Left ventricle myocardium inferior (tissue), 1 donor: ENCODE measurements around the gene RPS3. TPM values are rescaled to one million over a fixed set of nuclear protein-coding genes. Genes with fewer than 3 reads are reported as not detected.

Source experiments
- DNase-seq: peaks from one replicate; pipeline ENCODE4 v3.0.0-alpha.2; 2020
- H3K27ac ChIP-seq: fragments of 200-600 bp; replicated peaks from 2 replicates; pipeline ENCODE4 v1.8.0; 2021
- H3K27me3 ChIP-seq: fragments of 200-600 bp; 2 replicates; pipeline ENCODE4 v1.8.0; 2021; ENCODE audit warnings: low read depth
- H3K36me3 ChIP-seq: fragments of 200-600 bp; 2 replicates; pipeline ENCODE4 v1.8.0; 2021
- H3K4me1 ChIP-seq: fragments of 200-600 bp; 2 replicates; pipeline ENCODE4 v1.8.0; 2021
- H3K4me3 ChIP-seq: fragments of 200-600 bp; 2 replicates; pipeline ENCODE4 v1.8.0; 2021; ENCODE audit warnings: mild to moderate bottlenecking, moderate library complexity
- H3K9me3 ChIP-seq: fragments of 200-600 bp; replicated peaks from 2 replicates; pipeline ENCODE4 v1.8.0; 2021
- CTCF ChIP-seq: fragments of 200-600 bp; IDR thresholded peaks from 2 replicates; pipeline ENCODE4 v1.8.0; 2021; ENCODE audit warnings: antibody characterized with exemption, mild to moderate bottlenecking, borderline replicate concordance
- intact Hi-C: fragments of 100-400 bp; cut with micrococcal nuclease; formaldehyde crosslinking; loops from one replicate; pipeline ENCODE4 v1.11.0; 2022
- total RNA-seq: library from RNA; stranded (reverse); fragmentation: NEBNext Ultra II Directional; extraction: Animal tissue kit (Norgen Biotek cat#: 25700); gene quantifications from one replicate; pipeline ENCODE4 v1.2.1, GENCODE V29; 2021
- donor health status: DM: no; HTN: yes; CAD: no; lungs with severe emphysema.

The RPS3 gene
- total RNA-seq, 1 donor from 2014 or later: 864 TPM

- Histone ChIP-seq H3K27me3 (no peaks in the 10 kb centered on the region), H3K36me3 (no peaks in the 10 kb centered on the region), H3K27ac (no peak overlapping the region), H3K9me3 (no peaks in the 10 kb centered on the region), H3K4me3 (no peak overlapping the region), H3K4me1 (peaks cover 11% of the 10 kb centered on the region)
- no peak for DNase-seq
- TF ChIP-seq CTCF: no peak
- intact Hi-C loops: loop anchor here (5.0 kb wide), 1 partner anchor 60 kb away; no protein-coding TSS in a partner anchor
Observed at GRCh38 chr11:75386942-75387630, 12.2 kb upstream of the RPS3 start.

- no peaks in the 10 kb centered on the region for H3K9me3 ChIP-seq
- no peak for TF ChIP-seq CTCF
- peaks cover 11% of the 10 kb centered on the region for H3K4me1 ChIP-seq
- H3K36me3 ChIP-seq: no peaks in the 10 kb centered on the region
- no peaks in the 10 kb centered on the region for H3K27me3 ChIP-seq
- DNase-seq: no peak
- intact Hi-C loops: loop anchor here (5.0 kb wide), 1 partner anchor 61 kb away; no protein-coding TSS in a partner anchor
- H3K4me3 ChIP-seq: no peak overlapping the region
- no peak overlapping the region for H3K27ac ChIP-seq
Observed at GRCh38 chr11:75387736-75388294, 11.5 kb upstream of the RPS3 start.

- no peaks in the 10 kb centered on the region for H3K27me3 ChIP-seq
- peak; percentile 86 for TF ChIP-seq CTCF
- peak; percentile 54 for DNase-seq
- peaks cover 11% of the 10 kb centered on the region for H3K4me1 ChIP-seq
- no peak overlapping the region for H3K4me3 ChIP-seq
- H3K9me3 ChIP-seq: no peaks in the 10 kb centered on the region
- H3K27ac ChIP-seq: peak overlapping the region; percentile 15
- no peaks in the 10 kb centered on the region for H3K36me3 ChIP-seq
- intact Hi-C loops: loop anchor here (5.0 kb wide), 1 partner anchor 61 kb away; no protein-coding TSS in a partner anchor
Observed at GRCh38 chr11:75388386-75389275, 10.7 kb upstream of the RPS3 start.

GRCh38 chr11:75389276-75389605 lies 10.1 kb upstream of the RPS3 start:
- intact Hi-C loops: loop anchor here (5.0 kb wide), 1 partner anchor 62 kb away; no protein-coding TSS in a partner anchor
- H3K27me3 ChIP-seq: no peaks in the 10 kb centered on the region
- peaks cover 11% of the 10 kb centered on the region for H3K4me1 ChIP-seq
- H3K27ac ChIP-seq: no peak overlapping the region
- DNase-seq: no peak
- no peaks in the 10 kb centered on the region for H3K9me3 ChIP-seq
- no peak for TF ChIP-seq CTCF
- H3K4me3 ChIP-seq: no peak overlapping the region
- no peaks in the 10 kb centered on the region for H3K36me3 ChIP-seq

GRCh38 chr11:75389925-75390324 lies 9.4 kb upstream of the RPS3 start:
- no peak for DNase-seq
- Histone ChIP-seq H3K27me3 (no peaks in the 10 kb centered on the region), H3K27ac (no peak overlapping the region), H3K36me3 (no peaks in the 10 kb centered on the region), H3K9me3 (no peaks in the 10 kb centered on the region), H3K4me1 (peaks cover 9% of the 10 kb centered on the region), H3K4me3 (no peak overlapping the region)
- no peak for TF ChIP-seq CTCF
- intact Hi-C loops: loop anchor here (5.0 kb wide), 1 partner anchor 63 kb away; no protein-coding TSS in a partner anchor
